ENCODE measurements around the gene CFAP206.
A peak's percentile ranks its signal among the peaks of the same experiment; 100 is the strongest.
"Not testable (repeated sequence)": the region's sequence is repeated elsewhere in the genome, so short reads cannot be mapped to it uniquely, and the experiment has no call there.

CFAP206 gene

DNA sequence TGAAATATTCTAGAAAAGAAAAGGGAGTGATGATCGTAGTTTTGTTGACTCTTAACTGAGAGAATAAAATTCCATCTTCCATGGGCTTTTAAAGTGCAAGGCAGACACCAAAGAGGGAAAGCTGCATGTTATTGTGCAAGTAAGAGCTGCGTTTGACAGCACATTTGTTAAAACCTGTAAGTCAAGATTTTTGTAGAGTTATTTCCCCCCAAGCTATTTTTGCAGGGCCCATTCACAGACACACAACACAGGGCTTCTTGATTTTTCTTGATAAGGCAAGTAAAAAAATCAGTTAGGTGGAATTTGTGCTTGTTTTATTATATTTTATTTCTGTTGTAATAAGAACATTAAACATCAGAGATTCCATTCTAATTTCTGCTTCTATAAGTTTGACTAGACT lies 13.8 kb downstream of the CFAP206 start:
- no peak for DNase-seq

DNA sequence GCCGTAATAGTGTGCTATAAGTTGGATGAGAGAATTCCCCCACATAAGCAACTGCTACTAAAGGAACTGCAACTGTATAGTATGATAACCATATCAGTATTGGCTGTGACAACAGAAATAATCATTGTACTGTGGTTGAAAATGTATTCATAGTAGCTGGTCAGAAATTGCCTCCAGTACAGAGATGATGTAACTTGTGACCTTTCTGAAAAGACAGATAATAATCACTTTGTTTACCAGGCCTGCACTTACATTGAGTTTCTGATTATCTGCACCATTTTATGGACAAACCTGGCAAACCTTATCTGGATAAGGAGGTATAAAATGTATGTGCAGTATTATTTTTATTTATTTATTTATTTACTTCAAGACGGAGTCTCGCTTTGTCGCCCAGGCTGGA lies 19.0 kb downstream of the CFAP206 start:
- DNase-seq: no peak

DNA sequence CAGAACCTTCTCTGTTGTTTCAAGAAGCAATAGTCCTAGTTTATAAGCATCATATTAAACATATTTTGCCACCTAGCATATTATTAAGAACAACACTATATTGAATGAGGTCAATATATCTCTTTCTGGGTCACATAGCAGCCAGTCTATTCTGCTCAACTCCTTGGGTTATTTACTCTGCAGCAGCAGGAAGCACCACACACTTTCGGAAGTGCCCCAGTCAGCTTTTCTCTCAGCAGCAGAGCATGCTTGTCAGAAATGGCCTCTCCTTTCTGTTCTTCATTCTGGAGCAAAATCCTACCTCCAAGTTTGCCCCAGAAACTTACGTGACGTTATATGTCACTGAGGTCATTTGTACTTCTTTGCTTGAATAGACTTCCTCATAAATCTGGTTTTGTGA lies 22.7 kb downstream of the CFAP206 start:
- no peak for DNase-seq

DNA sequence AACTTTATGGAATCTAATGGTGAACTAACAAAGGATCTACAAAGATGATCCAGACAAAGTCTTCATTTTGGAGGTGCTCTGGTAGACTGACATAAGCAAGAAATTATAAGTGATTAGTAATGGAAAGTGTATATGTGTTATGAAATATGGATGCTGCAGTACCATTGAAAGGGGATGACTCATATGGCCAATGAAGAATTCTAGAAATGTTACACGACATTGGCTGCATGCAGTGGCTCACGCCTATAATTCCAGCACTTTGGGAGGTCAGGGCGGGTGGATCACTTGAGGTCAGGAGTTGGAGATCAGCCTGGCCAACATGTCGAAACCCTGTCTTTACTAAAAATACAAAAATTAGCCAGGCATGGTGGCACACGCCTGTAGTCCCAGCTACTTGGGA lies 23.5 kb downstream of the CFAP206 start:
- no peak for DNase-seq

DNA sequence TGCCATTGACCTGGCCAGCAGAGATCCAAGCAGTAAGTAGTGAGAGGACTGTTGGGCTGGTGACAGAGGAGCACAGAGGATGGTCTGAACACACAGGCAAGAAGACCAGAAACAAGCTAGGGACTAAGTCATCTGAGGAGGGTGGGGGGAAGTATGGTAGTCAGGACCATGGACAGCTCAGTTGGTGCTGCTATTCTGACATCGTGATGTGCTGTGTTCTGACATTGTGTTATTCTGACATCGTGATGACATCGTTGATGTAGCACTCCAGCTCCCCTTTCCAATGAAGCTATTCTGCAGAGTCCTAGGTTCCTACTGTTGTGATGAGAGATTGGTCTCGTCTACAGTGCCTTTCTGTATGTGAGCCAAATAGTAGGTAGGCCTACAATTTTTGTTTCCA lies 28.7 kb downstream of the CFAP206 start:
- peak; percentile 47 to 56 for DNase-seq

DNA sequence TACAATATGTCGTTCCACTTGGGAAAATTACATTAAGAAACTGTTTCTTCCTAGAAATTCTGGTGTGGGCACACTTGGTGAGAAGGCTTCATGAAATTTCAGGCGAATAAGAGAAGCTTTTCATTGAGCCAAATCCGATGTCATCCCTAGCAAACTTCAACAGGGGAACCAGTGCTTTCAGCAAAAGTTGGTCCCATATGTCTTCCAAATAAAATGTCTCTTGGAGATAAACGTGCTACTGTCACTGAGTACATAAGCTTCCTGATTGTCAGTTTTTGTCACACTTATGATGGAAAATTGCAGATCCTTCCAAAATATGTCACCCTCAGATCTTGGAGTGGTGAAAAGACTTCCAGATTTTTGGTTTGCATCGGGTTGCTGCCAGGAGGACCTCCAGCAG lies 33.9 kb downstream of the CFAP206 start:
- DNase-seq: no peak

DNA sequence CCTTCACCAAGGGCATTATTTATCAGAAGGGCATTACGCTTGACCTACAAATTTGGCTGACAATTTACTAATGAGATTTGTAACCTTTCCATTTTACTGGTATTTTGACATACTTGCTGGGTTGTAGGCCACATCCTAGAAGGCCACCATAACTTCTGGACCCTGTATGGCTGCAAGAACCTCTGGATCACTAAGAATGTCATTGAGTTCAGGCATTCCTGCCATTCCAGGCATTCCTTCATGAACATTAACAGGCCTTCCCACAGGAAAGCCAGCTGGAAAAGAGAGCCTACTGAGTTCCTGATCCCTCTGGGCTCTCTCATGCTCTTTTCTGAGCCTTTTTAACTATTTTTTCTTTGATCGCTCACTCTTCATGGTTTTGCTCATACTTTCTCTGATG lies 36.6 kb downstream of the CFAP206 start:
- no peak for DNase-seq

DNA sequence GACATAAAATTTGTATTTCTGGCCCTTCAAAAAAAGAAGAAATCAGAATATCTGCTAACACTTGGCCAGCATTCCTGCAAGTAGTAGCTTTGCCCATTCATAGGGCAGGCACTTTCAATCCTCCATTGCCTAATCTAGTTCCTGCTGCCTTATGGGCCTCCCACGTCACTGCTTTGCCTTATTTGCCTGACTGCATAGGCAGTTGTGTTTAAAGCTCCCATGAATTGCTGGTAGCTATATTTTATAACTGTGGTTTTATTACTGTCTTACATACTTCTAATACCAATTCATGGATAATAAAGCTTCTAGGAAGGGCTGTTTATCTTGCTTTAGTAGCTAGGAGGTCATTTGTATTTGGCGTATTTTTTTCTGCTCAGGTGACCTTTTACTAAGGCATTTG lies 57.3 kb downstream of the CFAP206 start:
- DNase-seq: peak; percentile 11 to 28

DNA sequence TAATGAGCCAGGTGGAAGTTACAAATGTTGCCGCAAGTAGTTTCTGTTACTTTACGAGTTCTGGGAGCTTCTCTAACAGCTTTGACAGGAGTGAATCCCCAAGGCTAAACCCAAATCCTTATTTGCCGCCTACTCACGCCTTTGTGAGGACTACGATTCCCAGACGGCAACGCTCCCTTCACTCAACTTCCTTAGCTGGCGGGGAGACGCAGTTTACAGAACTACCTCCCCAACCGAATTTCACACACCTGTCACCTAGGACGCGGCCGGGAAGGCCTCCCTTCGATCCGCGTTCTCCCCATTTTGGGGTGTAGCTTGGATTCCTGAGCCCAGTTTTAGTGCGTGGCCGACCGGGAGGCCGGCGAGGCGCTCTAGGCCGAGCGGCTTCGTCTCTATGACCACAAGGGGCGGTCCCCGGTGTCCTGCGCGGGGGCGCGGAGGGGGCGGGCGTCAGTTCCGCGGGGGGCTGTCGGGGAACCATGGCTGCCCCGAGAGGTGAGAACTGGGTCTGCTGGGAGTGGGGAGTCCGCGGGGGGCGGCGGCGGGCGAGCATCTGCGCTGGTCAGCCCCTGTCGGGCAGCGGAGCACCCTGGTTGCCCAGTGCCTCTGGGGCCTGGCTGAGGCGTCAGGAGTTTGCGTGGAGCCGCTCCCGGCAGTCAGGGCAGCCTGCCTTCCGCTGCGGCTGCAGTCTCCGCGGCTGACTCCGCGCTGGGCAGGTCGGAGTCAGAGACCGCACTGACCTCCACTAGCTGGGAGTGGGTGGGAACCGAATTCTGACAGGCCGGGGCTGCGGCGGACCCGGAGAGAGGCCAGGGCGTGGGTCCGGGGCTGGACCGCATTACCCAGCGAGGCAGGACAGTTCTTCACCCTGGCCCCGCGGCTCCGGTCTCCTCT lies 65.0 kb downstream of the CFAP206 start, which contains the start of gene SLC35A1:
SLC35A1 (plus strand) TSS at position 450 of the 894 bp plus-strand sequence; CDS start at position 480, 30 bp downstream.
- peak; percentile 68 to 83 for DNase-seq

DNA sequence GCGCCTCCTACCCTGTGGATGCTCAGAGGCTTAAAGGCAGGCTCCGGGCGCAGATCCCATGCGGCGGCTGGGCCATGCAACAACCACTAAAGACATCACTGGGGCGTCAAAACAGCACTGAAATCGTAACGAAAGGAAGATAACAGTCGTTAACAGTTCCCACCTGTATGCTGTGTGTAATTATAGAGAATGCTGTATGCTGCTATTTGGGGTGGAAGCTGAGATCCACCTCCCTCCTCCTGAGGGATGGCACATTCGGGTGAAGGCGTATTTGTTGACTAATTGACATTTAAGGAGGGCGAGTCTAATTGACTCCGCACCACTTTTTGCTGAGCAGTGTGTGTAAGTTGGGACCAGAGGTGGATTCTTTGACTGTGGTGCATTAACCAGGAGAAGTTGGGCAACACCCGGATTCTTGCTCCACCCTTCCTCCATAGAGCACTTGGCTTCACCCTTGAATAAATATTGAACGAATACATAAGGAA lies 65.7 kb downstream of the CFAP206 start:
- peak; percentile 36 to 42 for DNase-seq

DNA sequence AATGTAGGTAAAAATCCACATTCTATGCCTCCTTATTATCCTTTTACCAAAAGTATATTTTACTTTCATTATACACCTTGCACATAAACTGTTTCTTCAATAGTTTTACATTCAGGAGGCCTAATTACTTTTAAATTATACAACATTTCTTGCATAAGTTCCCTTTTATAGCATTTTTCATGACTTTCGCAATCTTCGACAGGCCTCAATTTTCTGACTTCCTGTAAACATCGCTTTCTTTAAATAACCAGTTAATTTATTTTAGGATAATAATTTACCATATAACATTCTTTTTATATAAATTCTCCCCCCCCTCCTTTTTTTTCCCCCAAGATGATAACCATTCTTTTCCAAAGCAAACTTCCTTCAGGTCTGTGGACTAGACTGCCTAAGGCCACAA lies 74.2 kb downstream of the CFAP206 start:
- DNase-seq: peak; percentile 60 to 78

DNA sequence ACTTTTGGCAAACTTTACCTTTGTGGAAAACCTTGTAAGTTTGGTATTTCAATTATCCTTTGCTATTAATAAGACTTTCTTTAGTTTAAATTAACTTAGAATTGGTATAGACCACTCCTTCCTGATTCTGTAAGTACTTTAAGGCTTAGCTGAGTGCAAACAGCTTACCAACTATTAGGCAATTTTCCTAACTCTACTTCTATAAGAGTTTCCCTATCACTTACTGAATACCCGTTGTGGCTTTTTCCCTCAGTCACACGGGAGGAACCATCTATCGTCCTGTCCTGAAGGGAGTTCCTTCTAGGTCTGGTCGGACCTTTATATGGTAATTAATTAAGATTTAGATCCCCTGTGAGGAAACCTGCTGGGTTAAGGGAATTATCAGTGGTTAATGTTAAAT lies 74.6 kb downstream of the CFAP206 start:
- DNase-seq: peak; percentile 60 to 80

DNA sequence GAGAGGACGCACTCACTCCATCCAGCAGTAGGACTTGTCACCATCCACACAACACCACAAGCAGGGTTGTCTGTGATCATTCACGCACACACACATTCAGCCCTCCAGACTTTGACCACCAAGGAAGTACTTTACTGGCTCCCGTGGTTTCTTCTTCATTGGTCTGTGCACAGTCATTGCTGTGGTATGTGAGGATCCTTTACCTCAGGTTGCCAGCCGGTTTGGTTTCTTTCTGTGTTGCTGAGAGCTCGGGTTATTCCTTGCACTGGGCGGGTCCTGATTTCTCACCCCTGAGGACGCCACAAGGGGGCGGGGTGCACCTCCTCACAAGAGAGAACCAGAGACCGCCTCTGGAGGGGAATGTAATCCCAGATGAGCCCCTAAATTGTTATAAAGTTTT lies 76.2 kb downstream of the CFAP206 start:
- DNase-seq: no peak

DNA sequence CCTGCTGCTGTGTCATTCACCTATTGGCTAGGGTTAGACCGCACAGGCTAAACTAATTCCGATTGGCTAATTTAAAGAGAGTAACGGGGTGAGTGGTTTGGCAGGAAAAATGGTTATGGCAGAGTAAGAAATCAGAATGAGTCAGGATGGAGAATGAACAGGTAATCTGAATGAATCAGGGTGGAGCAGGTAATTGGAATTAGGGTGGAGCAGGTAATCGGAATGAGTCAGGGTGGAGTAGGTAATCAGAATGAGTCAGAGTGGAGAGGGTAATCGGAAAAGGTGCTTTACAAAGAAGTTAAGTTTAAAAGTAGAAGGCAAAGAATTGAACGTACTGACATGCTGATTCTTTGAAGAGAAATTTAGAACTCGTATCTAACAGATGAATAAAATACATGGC lies 76.7 kb downstream of the CFAP206 start:
- no peak for DNase-seq

DNA sequence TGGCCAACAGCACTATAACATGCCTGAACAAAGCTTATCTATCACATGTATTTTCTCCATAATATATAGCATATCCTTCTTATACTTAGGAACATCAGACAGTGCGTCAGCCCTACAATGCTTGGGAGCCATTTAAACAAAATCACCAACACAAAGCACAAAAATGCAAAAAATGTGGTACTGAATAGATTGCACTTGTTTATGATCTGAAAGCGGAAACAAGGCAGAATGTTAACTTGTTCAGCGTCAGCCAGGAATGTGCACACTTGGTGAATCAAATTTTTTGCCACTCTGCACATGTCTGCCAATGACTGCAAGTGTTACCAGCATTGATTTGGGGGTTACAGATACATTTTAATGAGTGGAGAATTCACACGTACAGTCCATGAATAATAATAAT lies 79.8 kb downstream of the CFAP206 start:
- DNase-seq: no peak

DNA sequence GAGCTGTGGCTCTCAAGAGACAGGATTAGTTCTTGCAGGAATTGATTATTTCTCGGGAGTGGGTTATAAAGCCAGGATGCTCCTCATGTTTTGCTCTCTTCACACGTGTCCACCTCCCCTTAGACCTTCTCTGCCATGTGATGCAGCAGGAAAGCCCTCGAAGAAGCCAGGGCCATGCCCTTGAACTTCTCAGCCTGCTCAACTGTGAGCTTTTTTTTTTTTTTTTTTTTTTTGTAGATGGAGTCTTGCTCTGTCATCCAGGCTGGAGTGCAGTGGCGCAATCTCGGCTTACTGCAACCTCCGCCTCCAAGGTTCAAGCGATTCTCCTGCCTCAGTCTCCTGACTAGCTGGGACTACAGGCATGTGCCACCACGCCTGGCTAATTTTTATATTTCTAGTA lies 81.6 kb downstream of the CFAP206 start:
- DNase-seq: not testable (repeated sequence)

DNA sequence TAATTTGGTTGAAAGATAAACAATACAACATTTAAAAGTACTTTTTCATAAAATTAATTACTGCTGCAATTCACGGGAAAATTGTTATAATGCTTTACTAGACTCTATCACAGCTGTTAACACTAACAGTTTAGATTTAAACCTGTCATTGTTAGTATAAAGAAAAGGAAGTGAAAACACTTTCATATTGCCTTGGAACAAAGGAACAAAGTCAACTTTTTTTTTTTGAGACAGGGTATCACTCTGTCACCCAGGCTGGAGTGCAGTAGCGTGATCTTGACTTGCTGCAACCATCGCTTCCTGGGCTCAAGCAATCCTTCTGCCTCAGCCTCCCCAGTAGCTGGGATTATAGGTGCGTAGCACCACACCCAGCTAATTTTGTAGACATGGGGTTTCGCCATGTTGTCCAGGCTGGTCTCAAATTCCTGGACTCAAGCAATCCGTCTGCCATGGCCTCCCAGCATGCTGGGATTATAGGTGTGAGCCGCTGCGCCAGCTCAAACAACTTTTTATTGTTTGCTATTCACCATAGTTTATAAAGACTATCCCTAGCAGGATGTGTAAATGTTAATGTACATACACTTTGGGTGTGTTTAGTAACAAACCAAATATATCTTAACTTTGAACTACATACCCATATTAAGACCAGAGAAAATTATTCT lies 87.1 kb downstream of the CFAP206 start:
- DNase-seq: no peak

DNA sequence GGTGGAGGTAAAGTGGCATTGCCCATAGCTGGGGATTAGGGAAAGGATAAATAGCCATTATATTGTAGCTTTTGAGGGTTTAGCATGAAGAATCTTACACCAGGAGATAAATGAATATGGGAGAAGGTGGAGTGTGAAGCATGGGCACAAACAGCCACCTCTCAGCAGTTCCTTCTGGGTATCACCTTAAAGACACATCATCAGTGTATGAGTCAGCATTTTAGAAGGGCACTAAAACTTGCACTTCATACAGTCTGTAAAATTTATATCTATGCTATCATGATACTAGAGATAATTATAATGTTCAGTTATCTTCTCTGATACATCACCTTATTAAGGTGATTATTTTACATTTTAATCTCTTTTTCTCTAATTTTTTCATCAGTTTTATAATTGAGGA lies 90.3 kb downstream of the CFAP206 start:
- DNase-seq: no peak

DNA sequence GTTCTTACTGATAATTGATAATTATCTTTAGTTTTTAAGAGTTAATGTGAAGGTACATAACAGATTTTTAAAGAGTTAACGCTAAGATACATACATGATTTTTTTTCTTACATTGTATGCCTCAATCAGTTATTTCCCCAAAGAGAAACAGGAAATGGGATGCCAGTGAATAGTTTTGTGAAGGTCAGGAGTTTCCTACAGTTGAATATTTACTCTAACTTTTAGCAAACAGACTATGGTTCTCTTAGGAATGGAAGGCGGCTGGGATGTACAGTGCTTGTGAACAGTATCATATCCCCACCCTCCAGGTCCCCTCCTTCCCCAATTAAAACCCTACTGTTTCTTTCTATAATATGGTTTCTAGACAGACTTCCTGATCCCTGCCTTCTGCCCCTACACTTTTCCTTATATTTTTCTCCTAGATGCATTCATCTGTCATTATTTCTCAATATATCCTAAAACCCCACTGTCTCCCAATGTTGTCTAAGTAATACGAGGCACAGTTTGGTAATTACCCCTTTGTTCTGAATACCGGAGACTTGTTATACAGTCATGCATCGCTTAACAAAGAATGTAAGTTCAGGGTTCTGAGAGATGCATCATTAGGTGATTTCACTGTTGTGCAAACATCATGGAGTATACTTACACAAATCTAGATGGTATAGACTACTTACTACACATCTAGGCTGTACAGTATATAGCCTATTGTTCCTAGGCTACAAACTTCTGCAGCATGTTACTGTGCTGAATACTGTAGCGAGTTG lies 94.2 kb downstream of the CFAP206 start:
- DNase-seq: no peak

DNA sequence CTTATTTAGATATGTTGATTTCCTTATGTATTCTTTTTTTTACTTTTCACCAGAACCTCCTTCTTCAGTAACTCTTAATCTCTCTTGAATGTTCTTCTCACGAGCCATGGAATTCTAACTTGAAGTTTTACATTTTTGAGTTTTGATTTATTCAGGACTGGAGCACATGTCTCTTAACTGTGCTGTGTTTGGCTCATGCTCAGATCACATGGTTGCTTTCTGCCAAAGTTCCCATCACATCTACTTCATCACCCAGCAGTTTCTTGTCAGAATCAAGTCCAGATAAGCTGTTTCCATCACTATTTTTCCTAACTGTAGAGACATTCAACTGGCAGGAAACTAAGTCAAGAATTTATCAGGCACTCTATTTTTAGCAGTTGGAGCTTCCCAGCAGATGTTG lies 96.7 kb downstream of the CFAP206 start:
- no peak for DNase-seq

All from inflammatory macrophage (primary cell).